H1 (cell line): Measurements from ENCODE around the gene MAGI2. TPM values are rescaled to one million over a fixed set of nuclear protein-coding genes. Genes with fewer than 3 reads are reported as not detected.

ENCODE experiments used
- BCL11A ChIP-seq, 2 experiments: IDR thresholded peaks; one replicate each; pipeline ENCODE4 v1.6.1; 2011; ENCODE audit warnings: low read depth in 2 of 2, low read length in 2 of 2, mild to moderate bottlenecking in 2 of 2
- CHD1 ChIP-seq: IDR thresholded peaks from 2 replicates; pipeline ENCODE4 v1.6.1; 2012; ENCODE audit warnings: low read depth, low read length, improper control_type of control experiment
- CHD2 ChIP-seq: IDR thresholded peaks from 2 replicates; pipeline ENCODE4 v1.6.1; 2012; ENCODE audit warnings: low read length, improper control_type of control experiment
- HDAC2 ChIP-seq, 2 experiments: fragments of 300-600 bp in 1 of 2; sonication (generic) in 1 of 2; IDR thresholded peaks; 2 replicates each; pipeline ENCODE4 v1.6.1; 2011 to 2012; ENCODE audit warnings: low read depth in 2 of 2, low read length in 2 of 2, mild to moderate bottlenecking in 2 of 2, moderate library complexity in 2 of 2, borderline replicate concordance in 1 of 2, inconsistent platforms in 1 of 2
- KDM5A ChIP-seq: fragments of 200-600 bp; IDR thresholded peaks from 2 replicates; pipeline ENCODE4 v1.7.1; 2012; ENCODE audit warnings: mild to moderate bottlenecking, low read length, inconsistent platforms, mixed read lengths
- NRF1 ChIP-seq: IDR thresholded peaks from 2 replicates; pipeline ENCODE4 v1.6.1; 2011; ENCODE audit warnings: mild to moderate bottlenecking, low read depth, low read length, improper control_type of control experiment
- RAD21 ChIP-seq, 2 experiments: IDR thresholded peaks in 1 of 2; conservative IDR thresholded peaks in 1 of 2; 2 replicates each; pipeline ENCODE4 v1.6.1; 2011; ENCODE audit warnings: low read depth in 2 of 2, low read length in 2 of 2, improper control_type of control experiment in 1 of 2, inconsistent platforms in 1 of 2, mild to moderate bottlenecking in 1 of 2, moderate library complexity in 1 of 2
- RNF2 ChIP-seq: fragments of 200-900, 300-1000 bp; sonication (generic); IDR thresholded peaks from 2 replicates; pipeline ENCODE4 v1.7.1; 2016; ENCODE audit warnings: borderline replicate concordance, low read depth, mild to moderate bottlenecking, antibody characterized with exemption, low read length; ENCODE audit not compliant: poor library complexity, severe bottlenecking; ENCODE audit errors: missing control alignments
- SAP30 ChIP-seq: fragments of 300-600 bp; sonication (generic); IDR thresholded peaks from 2 replicates; pipeline ENCODE4 v1.7.1; 2012; ENCODE audit warnings: low read length, moderate library complexity, mild to moderate bottlenecking, inconsistent platforms; ENCODE audit not compliant: insufficient read depth, insufficient replicate concordance
- TEAD4 ChIP-seq: IDR thresholded peaks from 2 replicates; pipeline ENCODE4 v1.6.1; 2012; ENCODE audit warnings: low read depth, low read length, inconsistent platforms, mixed read lengths
- polyA plus RNA-seq, 7 experiments: library from polyadenylated mRNA; depleted of rRNA in 3 of 7; stranded (reverse) in 5 of 7; unstranded in 2 of 7; fragments of >200 nt in 5 of 7; fragments of 200-250 nt in 2 of 7; gene quantifications; 1 replicate in 5 of 7; 2 replicates in 1 of 7; 4 replicates in 1 of 7; pipeline versions ENCODE4 v1.2.1 to v1.2.3, GENCODE V29; 2011 to 2013; ENCODE audit warnings: missing spikeins in 2 of 7, mixed read lengths in 2 of 7
- total RNA-seq: library from RNA; stranded (reverse); fragmentation: NEBNext Ultra II Directional; extraction: Animal tissue kit (Norgen Biotek cat#: 25700); gene quantifications from 2 replicates; pipeline ENCODE4 v1.2.1, GENCODE V29; 2021
- TF ChIP-seq, protein P1 (sequence below): fragments of 300-600 bp; sonication (generic); IDR thresholded peaks from 2 replicates; pipeline ENCODE4 v1.7.1; 2012; ENCODE audit warnings: low read length, moderate library complexity, mild to moderate bottlenecking, inconsistent platforms; ENCODE audit not compliant: insufficient replicate concordance

MAGI2 gene
- total and polyA plus RNA-seq, 2 of the 8 experiments (the other 6 are each of a cell fraction or from before 2014, with no cell fraction given) = 6.0 to 27.3 TPM

DNA sequence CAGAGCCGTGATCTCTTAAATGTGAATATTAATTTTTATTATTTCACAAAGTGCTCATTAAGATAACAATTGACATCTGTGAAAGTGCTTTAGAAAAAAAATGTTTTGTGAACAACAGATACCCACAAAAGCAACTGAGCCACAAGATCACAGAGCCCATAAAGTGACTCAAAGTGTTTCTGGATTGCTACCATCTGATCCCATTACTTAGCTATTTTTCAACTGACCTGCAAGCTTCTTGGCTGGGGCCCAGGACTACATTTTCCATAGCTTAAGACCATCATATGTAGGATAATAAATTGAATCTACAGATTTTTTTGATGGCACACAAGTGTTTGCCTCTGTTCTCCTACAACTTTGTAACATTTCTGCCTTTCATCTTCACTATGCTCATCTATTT is 980.4 kb downstream of the MAGI2 start (continued):
- TF ChIP-seq, protein P1, sequence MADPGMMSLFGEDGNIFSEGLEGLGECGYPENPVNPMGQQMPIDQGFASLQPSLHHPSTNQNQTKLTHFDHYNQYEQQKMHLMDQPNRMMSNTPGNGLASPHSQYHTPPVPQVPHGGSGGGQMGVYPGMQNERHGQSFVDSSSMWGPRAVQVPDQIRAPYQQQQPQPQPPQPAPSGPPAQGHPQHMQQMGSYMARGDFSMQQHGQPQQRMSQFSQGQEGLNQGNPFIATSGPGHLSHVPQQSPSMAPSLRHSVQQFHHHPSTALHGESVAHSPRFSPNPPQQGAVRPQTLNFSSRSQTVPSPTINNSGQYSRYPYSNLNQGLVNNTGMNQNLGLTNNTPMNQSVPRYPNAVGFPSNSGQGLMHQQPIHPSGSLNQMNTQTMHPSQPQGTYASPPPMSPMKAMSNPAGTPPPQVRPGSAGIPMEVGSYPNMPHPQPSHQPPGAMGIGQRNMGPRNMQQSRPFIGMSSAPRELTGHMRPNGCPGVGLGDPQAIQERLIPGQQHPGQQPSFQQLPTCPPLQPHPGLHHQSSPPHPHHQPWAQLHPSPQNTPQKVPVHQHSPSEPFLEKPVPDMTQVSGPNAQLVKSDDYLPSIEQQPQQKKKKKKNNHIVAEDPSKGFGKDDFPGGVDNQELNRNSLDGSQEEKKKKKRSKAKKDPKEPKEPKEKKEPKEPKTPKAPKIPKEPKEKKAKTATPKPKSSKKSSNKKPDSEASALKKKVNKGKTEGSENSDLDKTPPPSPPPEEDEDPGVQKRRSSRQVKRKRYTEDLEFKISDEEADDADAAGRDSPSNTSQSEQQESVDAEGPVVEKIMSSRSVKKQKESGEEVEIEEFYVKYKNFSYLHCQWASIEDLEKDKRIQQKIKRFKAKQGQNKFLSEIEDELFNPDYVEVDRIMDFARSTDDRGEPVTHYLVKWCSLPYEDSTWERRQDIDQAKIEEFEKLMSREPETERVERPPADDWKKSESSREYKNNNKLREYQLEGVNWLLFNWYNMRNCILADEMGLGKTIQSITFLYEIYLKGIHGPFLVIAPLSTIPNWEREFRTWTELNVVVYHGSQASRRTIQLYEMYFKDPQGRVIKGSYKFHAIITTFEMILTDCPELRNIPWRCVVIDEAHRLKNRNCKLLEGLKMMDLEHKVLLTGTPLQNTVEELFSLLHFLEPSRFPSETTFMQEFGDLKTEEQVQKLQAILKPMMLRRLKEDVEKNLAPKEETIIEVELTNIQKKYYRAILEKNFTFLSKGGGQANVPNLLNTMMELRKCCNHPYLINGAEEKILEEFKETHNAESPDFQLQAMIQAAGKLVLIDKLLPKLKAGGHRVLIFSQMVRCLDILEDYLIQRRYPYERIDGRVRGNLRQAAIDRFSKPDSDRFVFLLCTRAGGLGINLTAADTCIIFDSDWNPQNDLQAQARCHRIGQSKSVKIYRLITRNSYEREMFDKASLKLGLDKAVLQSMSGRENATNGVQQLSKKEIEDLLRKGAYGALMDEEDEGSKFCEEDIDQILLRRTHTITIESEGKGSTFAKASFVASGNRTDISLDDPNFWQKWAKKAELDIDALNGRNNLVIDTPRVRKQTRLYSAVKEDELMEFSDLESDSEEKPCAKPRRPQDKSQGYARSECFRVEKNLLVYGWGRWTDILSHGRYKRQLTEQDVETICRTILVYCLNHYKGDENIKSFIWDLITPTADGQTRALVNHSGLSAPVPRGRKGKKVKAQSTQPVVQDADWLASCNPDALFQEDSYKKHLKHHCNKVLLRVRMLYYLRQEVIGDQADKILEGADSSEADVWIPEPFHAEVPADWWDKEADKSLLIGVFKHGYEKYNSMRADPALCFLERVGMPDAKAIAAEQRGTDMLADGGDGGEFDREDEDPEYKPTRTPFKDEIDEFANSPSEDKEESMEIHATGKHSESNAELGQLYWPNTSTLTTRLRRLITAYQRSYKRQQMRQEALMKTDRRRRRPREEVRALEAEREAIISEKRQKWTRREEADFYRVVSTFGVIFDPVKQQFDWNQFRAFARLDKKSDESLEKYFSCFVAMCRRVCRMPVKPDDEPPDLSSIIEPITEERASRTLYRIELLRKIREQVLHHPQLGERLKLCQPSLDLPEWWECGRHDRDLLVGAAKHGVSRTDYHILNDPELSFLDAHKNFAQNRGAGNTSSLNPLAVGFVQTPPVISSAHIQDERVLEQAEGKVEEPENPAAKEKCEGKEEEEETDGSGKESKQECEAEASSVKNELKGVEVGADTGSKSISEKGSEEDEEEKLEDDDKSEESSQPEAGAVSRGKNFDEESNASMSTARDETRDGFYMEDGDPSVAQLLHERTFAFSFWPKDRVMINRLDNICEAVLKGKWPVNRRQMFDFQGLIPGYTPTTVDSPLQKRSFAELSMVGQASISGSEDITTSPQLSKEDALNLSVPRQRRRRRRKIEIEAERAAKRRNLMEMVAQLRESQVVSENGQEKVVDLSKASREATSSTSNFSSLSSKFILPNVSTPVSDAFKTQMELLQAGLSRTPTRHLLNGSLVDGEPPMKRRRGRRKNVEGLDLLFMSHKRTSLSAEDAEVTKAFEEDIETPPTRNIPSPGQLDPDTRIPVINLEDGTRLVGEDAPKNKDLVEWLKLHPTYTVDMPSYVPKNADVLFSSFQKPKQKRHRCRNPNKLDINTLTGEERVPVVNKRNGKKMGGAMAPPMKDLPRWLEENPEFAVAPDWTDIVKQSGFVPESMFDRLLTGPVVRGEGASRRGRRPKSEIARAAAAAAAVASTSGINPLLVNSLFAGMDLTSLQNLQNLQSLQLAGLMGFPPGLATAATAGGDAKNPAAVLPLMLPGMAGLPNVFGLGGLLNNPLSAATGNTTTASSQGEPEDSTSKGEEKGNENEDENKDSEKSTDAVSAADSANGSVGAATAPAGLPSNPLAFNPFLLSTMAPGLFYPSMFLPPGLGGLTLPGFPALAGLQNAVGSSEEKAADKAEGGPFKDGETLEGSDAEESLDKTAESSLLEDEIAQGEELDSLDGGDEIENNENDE = no peak
- no peak for TF ChIP-seq TEAD4
- TF ChIP-seq SAP30 = no peak
- no peak for TF ChIP-seq KDM5A
- TF ChIP-seq CHD2 = no peak
- no peak for TF ChIP-seq NRF1
- no peak for TF ChIP-seq RAD21 (IDR thresholded peaks at IDR 0.05 in 1 of 2, conservative IDR thresholded peaks at IDR 0.05 in 1 of 2; ENCODE audit: low read depth in 2 of 2, low read length in 2 of 2)
- TF ChIP-seq BCL11A (IDR thresholded peaks at IDR 0.05; ENCODE audit: low read depth in 2 of 2, low read length in 2 of 2) = no peak
- TF ChIP-seq CHD1 = no peak
- TF ChIP-seq RNF2 = no peak
- TF ChIP-seq HDAC2 (IDR thresholded peaks at IDR 0.05; ENCODE audit: borderline replicate concordance in 1 of 2, low read depth in 2 of 2, low read length in 2 of 2) = no peak
